SK-N-SH (cell line): Measurements from ENCODE around the gene PLIN4. TPM values are rescaled to one million over a fixed set of nuclear protein-coding genes. Genes with fewer than 3 reads are reported as not detected.

Source experiments
- CTCF ChIA-PET: fragments of 300-600, 350-600 bp; formaldehyde crosslinking; extraction: SDS; loops from one replicate; lab custom pipeline; 2021; lab: Yijun Ruan, JAX
- POLR2A ChIA-PET: fragments of 350-600 bp; sonication (Branson Sonifier 250); formaldehyde crosslinking; extraction: SDS; loops from one replicate; lab custom pipeline; 2020; ENCODE audit warnings: antibody characterized with exemption, inconsistent platforms; lab: Yijun Ruan, JAX
- DNase-seq: peaks from one replicate; pipeline ENCODE4 v3.0.0; 2012
- H2AFZ ChIP-seq: fragments of 200-600 bp; sonication (generic); 2 replicates; pipeline ENCODE4 v1.8.1; 2016; ENCODE audit warnings: antibody characterized with exemption, mild to moderate bottlenecking, low read depth
- H3F3A ChIP-seq: fragments of 200-600 bp; sonication (generic); replicated peaks from 2 replicates; pipeline ENCODE3; 2016; ENCODE audit warnings: antibody characterized with exemption, mild to moderate bottlenecking; ENCODE audit not compliant: insufficient read depth
- H3K27ac ChIP-seq, 2 experiments: fragments of 200-500 bp in 1 of 2; fragments of 200-600 bp in 1 of 2; sonication (Bioruptor generic) in 1 of 2; sonication (generic), shearing (Covaris generic) in 1 of 2; 2 replicates each; pipeline versions ENCODE4 v1.5.1 to v1.6.1; 2014 to 2016; ENCODE audit warnings: low read depth in 2 of 2, inconsistent platforms in 1 of 2, low read length in 1 of 2, mild to moderate bottlenecking in 1 of 2, mixed read lengths in 1 of 2
- H3K27me3 ChIP-seq: fragments of 200-600 bp; sonication (generic), shearing (Covaris generic); 2 replicates; pipeline ENCODE4 v1.6.1; 2016; ENCODE audit warnings: mixed run types; ENCODE audit not compliant: insufficient read depth
- H3K36me3 ChIP-seq, 2 experiments: fragments of 200-500 bp in 1 of 2; fragments of 200-600 bp in 1 of 2; sonication (Bioruptor generic) in 1 of 2; sonication (generic) in 1 of 2; replicated peaks in 1 of 2; 2 replicates each; pipeline versions ENCODE3 to v1.5.1; 2014 to 2016; ENCODE audit warnings: low read length in 1 of 2, mild to moderate bottlenecking in 1 of 2; ENCODE audit not compliant: insufficient read depth in 2 of 2, control insufficient read depth in 1 of 2
- H3K4me1 ChIP-seq, 2 experiments: fragments of 200-500 bp in 1 of 2; fragments of 200-600 bp in 1 of 2; sonication (Bioruptor generic) in 1 of 2; sonication (generic), shearing (Covaris generic) in 1 of 2; 2 replicates each; pipeline versions ENCODE4 v1.5.1 to v1.6.1; 2014 to 2016; ENCODE audit warnings: low read depth in 1 of 2, low read length in 1 of 2, mixed run types in 1 of 2; ENCODE audit not compliant: insufficient read depth in 2 of 2, control insufficient read depth in 1 of 2
- H3K4me2 ChIP-seq: fragments of 200-600 bp; sonication (generic), shearing (Covaris generic); 2 replicates; pipeline ENCODE4 v1.6.1; 2017; ENCODE audit warnings: mixed run types
- H3K4me3 ChIP-seq, 2 experiments: fragments of 200-500 bp in 1 of 2; fragments of 200-600 bp in 1 of 2; sonication (Bioruptor generic) in 1 of 2; sonication (generic), shearing (Covaris generic) in 1 of 2; 2 replicates each; pipeline versions ENCODE4 v1.5.1 to v1.8.1; 2014 to 2016; ENCODE audit warnings: low read depth in 2 of 2, inconsistent platforms in 1 of 2, low read length in 1 of 2, mild to moderate bottlenecking in 1 of 2, mixed read lengths in 1 of 2, moderate library complexity in 1 of 2
- H3K79me2 ChIP-seq: fragments of 200-600 bp; sonication (generic); 2 replicates; pipeline ENCODE4 v1.8.1; 2017; ENCODE audit warnings: mild to moderate bottlenecking; ENCODE audit not compliant: insufficient read depth
- H3K9ac ChIP-seq: fragments of 200-600 bp; sonication (generic); 2 replicates; pipeline ENCODE4 v1.6.1; 2017; ENCODE audit warnings: mixed run types
- H3K9me2 ChIP-seq: fragments of 200-600 bp; sonication (generic); 2 replicates; pipeline ENCODE4 v1.6.1; 2017; ENCODE audit warnings: mixed run types
- H3K9me3 ChIP-seq: fragments of 200-600 bp; sonication (generic); 2 replicates; pipeline ENCODE4 v1.6.1; 2017; ENCODE audit warnings: mixed run types, mild to moderate bottlenecking, moderate library complexity
- H4K20me1 ChIP-seq: fragments of 200-600 bp; sonication (generic); 2 replicates; pipeline ENCODE4 v1.6.1; 2017; ENCODE audit warnings: mild to moderate bottlenecking, mixed run types; ENCODE audit not compliant: insufficient read depth
- CHD2 ChIP-seq: fragments of 150-350 bp; IDR thresholded peaks from 2 replicates; pipeline ENCODE4 v1.6.1; 2018; ENCODE audit warnings: low read length; ENCODE audit not compliant: partially characterized antibody
- ELF1 ChIP-seq: IDR thresholded peaks from 2 replicates; pipeline ENCODE4 v1.4.0; 2012
- EP300 ChIP-seq, 2 experiments: IDR thresholded peaks; 2 replicates each; pipeline versions ENCODE4 v1.4.0 to v1.6.1; 2012; ENCODE audit warnings: borderline replicate concordance in 1 of 2, low read depth in 1 of 2, low read length in 1 of 2
- FOXJ3 ChIP-seq: sonication (generic); formaldehyde crosslinking; IDR thresholded peaks from 2 replicates; pipeline ENCODE4 v1.5.1; 2020; ENCODE audit warnings: mild to moderate bottlenecking, missing genetic modification reagents
- FOXM1 ChIP-seq: IDR thresholded peaks from 2 replicates; pipeline ENCODE4 v1.4.0; 2012; ENCODE audit warnings: low read depth, mild to moderate bottlenecking
- GABPA ChIP-seq: IDR thresholded peaks from 2 replicates; pipeline ENCODE4 v1.4.0; 2012; ENCODE audit warnings: low read depth, mild to moderate bottlenecking
- MEF2A ChIP-seq: IDR thresholded peaks from 2 replicates; pipeline ENCODE4 v1.4.0; 2012; ENCODE audit warnings: low read depth, borderline replicate concordance
- MXI1 ChIP-seq: IDR thresholded peaks from 2 replicates; pipeline ENCODE4 v1.6.1; 2012; ENCODE audit warnings: mild to moderate bottlenecking, low read depth, low read length, improper control_type of control experiment
- NFIC ChIP-seq: IDR thresholded peaks from 2 replicates; pipeline ENCODE4 v1.4.0; 2012; ENCODE audit warnings: borderline replicate concordance
- RFX5 ChIP-seq: IDR thresholded peaks from 2 replicates; pipeline ENCODE4 v1.6.1; 2012; ENCODE audit warnings: mild to moderate bottlenecking, improper control_type of control experiment, low read length
- SIN3A ChIP-seq: IDR thresholded peaks from 2 replicates; pipeline ENCODE4 v1.6.1; 2012; ENCODE audit warnings: low read depth, mild to moderate bottlenecking, low read length, moderate library complexity, borderline replicate concordance
- TEAD4 ChIP-seq: IDR thresholded peaks from 2 replicates; pipeline ENCODE4 v1.4.0; 2012; ENCODE audit warnings: mild to moderate bottlenecking, borderline replicate concordance; ENCODE audit not compliant: insufficient read depth
- WGBS: methylation state at CpG from one replicate; pipeline ENCODE4 v1.1.6; 2017; ENCODE audit warnings: low lambda C conversion rate; 5-methylcytosine and 5-hydroxymethylcytosine counted together
- polyA plus RNA-seq, 3 experiments: library from polyadenylated mRNA; depleted of rRNA; stranded (reverse); fragments of >200 nt; gene quantifications; 2 replicates each; pipeline ENCODE4 v1.2.3, GENCODE V29; 2012
- TF ChIP-seq, protein P1 (sequence below): fragments of 150-350 bp; IDR thresholded peaks from 2 replicates; pipeline ENCODE4 v1.6.1; 2016; ENCODE audit warnings: mild to moderate bottlenecking, low read depth, low read length
- TF ChIP-seq, protein P2 (sequence below): IDR thresholded peaks from 2 replicates; pipeline ENCODE4 v1.4.0; 2012; ENCODE audit warnings: low read depth
- TF ChIP-seq, protein P3 (sequence below): IDR thresholded peaks from 2 replicates; pipeline ENCODE4 v1.6.1; 2012; ENCODE audit warnings: mild to moderate bottlenecking, low read depth, low read length, moderate library complexity
- TF ChIP-seq, protein P4 (sequence below): fragments of 150-350 bp; IDR thresholded peaks from 2 replicates; pipeline ENCODE4 v1.6.1; 2017; ENCODE audit warnings: antibody characterized with exemption, low read length, low read depth, borderline replicate concordance
- TF ChIP-seq, protein P5 (sequence below): IDR thresholded peaks from 2 replicates; pipeline ENCODE4 v1.4.0; 2012; ENCODE audit warnings: low read depth, borderline replicate concordance
- TF ChIP-seq, protein P6 (sequence below): fragments of 200-600 bp; sonication (generic); IDR thresholded peaks from 2 replicates; pipeline ENCODE4 v1.6.1; 2017; ENCODE audit warnings: antibody characterized with exemption, mild to moderate bottlenecking, moderate library complexity

The PLIN4 gene
- polyA plus RNA-seq, 1 of the 3 experiments (the other 2 are of a cell fraction) = 0.07 TPM

DNA sequence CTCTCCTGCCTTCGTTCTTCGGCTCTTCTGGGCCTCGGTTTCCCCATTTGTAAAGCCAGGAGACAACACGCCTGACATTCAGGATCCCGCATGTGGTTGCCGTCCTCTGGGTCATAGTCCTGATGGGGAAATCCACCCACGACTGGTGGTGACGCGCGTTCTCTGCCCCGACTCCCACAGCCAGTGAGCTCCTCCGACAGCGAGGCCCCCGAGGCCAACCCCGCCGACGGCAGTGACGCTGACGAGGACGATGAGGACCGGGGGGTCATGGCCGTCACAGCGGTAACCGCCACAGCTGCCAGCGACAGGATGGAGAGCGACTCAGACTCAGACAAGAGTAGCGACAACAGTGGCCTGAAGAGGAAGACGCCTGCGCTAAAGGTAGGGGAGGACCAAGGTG lies 29.8 kb downstream of the PLIN4 start:
- H3K36me3 ChIP-seq = peaks cover 11 to 14% of the 10 kb centered on the region in 2 experiments
- no peaks in the 10 kb centered on the region for H3K27me3 ChIP-seq
- 96% methylated on average over 29 of the region's 29 CpGs for WGBS
- no peaks in the 10 kb centered on the region for H3K9me2 ChIP-seq
- peaks cover under 1% of the 10 kb centered on the region; the same call in 1 of the 2 replicates for H3K79me2 ChIP-seq
- H3K27ac ChIP-seq = no peak overlapping the region
- no peak overlapping the region for H3K4me2 ChIP-seq
- no peak overlapping the region for H2AFZ ChIP-seq
- H3K9ac ChIP-seq = no peak overlapping the region
- POLR2A ChIA-PET = no interaction called here
- H3K9me3 ChIP-seq = no peaks in the 10 kb centered on the region
- no peaks in the 10 kb centered on the region for H3K4me1 ChIP-seq
- CTCF ChIA-PET = no interaction called here
- peak; percentile 4 for DNase-seq
- TF ChIP-seq ELF1 (no peak), FOXM1 (no peak), NFIC (no peak), RFX5 (no peak), MXI1 (no peak), EP300 (IDR thresholded peaks at IDR 0.05; ENCODE audit: borderline replicate concordance in 1 of 2, low read depth in 1 of 2, low read length in 1 of 2) (no peak), GABPA (no peak), FOXJ3 (CRISPR knock-in tag) (no peak)
- TF ChIP-seq, protein P1, sequence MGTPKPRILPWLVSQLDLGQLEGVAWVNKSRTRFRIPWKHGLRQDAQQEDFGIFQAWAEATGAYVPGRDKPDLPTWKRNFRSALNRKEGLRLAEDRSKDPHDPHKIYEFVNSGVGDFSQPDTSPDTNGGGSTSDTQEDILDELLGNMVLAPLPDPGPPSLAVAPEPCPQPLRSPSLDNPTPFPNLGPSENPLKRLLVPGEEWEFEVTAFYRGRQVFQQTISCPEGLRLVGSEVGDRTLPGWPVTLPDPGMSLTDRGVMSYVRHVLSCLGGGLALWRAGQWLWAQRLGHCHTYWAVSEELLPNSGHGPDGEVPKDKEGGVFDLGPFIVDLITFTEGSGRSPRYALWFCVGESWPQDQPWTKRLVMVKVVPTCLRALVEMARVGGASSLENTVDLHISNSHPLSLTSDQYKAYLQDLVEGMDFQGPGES = no peak
- H3K4me3 ChIP-seq = no peak overlapping the region
- no peaks in the 10 kb centered on the region for H4K20me1 ChIP-seq
- H3F3A ChIP-seq = no peaks in the 10 kb centered on the region

DNA sequence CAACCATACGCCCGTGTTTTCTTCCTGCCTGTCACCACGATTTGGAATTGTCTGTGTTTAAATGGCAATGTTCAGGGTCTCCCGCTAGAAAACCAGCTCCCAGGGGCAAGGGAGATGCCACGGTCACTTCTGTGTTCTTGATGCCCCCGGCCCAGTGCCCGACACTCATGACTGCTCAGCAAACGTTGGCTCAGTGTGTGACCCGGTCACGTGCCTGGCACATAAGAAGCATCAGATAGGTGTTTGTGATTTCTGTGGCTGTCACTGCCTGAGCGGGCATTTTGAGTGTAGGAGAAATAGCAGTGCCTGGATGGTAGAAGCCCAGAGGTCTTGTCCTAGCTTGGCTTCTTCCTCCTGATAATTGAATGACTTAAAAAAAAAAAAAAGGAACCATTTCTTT lies 30.7 kb downstream of the PLIN4 start:
- peaks cover 11 to 14% of the 10 kb centered on the region in 2 experiments for H3K36me3 ChIP-seq
- TF ChIP-seq NFIC (no peak), FOXJ3 (CRISPR knock-in tag) (no peak), MEF2A (no peak), CHD2 (no peak), TEAD4 (no peak), SIN3A (no peak)
- TF ChIP-seq, protein P2, sequence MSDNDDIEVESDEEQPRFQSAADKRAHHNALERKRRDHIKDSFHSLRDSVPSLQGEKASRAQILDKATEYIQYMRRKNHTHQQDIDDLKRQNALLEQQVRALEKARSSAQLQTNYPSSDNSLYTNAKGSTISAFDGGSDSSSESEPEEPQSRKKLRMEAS = no peak
- TF ChIP-seq, protein P3, sequence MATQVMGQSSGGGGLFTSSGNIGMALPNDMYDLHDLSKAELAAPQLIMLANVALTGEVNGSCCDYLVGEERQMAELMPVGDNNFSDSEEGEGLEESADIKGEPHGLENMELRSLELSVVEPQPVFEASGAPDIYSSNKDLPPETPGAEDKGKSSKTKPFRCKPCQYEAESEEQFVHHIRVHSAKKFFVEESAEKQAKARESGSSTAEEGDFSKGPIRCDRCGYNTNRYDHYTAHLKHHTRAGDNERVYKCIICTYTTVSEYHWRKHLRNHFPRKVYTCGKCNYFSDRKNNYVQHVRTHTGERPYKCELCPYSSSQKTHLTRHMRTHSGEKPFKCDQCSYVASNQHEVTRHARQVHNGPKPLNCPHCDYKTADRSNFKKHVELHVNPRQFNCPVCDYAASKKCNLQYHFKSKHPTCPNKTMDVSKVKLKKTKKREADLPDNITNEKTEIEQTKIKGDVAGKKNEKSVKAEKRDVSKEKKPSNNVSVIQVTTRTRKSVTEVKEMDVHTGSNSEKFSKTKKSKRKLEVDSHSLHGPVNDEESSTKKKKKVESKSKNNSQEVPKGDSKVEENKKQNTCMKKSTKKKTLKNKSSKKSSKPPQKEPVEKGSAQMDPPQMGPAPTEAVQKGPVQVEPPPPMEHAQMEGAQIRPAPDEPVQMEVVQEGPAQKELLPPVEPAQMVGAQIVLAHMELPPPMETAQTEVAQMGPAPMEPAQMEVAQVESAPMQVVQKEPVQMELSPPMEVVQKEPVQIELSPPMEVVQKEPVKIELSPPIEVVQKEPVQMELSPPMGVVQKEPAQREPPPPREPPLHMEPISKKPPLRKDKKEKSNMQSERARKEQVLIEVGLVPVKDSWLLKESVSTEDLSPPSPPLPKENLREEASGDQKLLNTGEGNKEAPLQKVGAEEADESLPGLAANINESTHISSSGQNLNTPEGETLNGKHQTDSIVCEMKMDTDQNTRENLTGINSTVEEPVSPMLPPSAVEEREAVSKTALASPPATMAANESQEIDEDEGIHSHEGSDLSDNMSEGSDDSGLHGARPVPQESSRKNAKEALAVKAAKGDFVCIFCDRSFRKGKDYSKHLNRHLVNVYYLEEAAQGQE = no peak
- TF ChIP-seq, protein P4, sequence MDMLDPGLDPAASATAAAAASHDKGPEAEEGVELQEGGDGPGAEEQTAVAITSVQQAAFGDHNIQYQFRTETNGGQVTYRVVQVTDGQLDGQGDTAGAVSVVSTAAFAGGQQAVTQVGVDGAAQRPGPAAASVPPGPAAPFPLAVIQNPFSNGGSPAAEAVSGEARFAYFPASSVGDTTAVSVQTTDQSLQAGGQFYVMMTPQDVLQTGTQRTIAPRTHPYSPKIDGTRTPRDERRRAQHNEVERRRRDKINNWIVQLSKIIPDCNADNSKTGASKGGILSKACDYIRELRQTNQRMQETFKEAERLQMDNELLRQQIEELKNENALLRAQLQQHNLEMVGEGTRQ = no peak
- TF ChIP-seq, protein P5, sequence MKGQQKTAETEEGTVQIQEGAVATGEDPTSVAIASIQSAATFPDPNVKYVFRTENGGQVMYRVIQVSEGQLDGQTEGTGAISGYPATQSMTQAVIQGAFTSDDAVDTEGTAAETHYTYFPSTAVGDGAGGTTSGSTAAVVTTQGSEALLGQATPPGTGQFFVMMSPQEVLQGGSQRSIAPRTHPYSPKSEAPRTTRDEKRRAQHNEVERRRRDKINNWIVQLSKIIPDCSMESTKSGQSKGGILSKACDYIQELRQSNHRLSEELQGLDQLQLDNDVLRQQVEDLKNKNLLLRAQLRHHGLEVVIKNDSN = no peak
- TF ChIP-seq, protein P1 = no peak
- TF ChIP-seq, protein P6, sequence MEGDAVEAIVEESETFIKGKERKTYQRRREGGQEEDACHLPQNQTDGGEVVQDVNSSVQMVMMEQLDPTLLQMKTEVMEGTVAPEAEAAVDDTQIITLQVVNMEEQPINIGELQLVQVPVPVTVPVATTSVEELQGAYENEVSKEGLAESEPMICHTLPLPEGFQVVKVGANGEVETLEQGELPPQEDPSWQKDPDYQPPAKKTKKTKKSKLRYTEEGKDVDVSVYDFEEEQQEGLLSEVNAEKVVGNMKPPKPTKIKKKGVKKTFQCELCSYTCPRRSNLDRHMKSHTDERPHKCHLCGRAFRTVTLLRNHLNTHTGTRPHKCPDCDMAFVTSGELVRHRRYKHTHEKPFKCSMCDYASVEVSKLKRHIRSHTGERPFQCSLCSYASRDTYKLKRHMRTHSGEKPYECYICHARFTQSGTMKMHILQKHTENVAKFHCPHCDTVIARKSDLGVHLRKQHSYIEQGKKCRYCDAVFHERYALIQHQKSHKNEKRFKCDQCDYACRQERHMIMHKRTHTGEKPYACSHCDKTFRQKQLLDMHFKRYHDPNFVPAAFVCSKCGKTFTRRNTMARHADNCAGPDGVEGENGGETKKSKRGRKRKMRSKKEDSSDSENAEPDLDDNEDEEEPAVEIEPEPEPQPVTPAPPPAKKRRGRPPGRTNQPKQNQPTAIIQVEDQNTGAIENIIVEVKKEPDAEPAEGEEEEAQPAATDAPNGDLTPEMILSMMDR = no peak

More for the DNA sequence above, 30.7 kb downstream of the PLIN4 start:
- Histone ChIP-seq H4K20me1 (no peaks in the 10 kb centered on the region), H3K9me3 (no peaks in the 10 kb centered on the region), H3K79me2 (peaks cover 4% of the 10 kb centered on the region; the same call in 1 of the 2 replicates), H3F3A (no peaks in the 10 kb centered on the region), H3K9me2 (no peaks in the 10 kb centered on the region), H3K4me1 (no peaks in the 10 kb centered on the region), H3K27ac (no peak overlapping the region), H3K27me3 (no peaks in the 10 kb centered on the region), H3K4me3 (no peak overlapping the region), H3K4me2 (no peak overlapping the region), H2AFZ (no peak overlapping the region), H3K9ac (no peak overlapping the region)
- peak; percentile 6 for DNase-seq
- POLR2A ChIA-PET = no interaction called here
- WGBS = 85% methylated on average over 5 of the region's 11 CpGs
- CTCF ChIA-PET = no interaction called here
